ENCODE results near the gene CDK12.
A peak's percentile ranks its signal among the peaks of the same experiment; 100 is the strongest.
"Not testable (repeated sequence)": the region's sequence is repeated elsewhere in the genome, so short reads cannot be mapped to it uniquely, and the experiment has no call there.

CDK12 gene

GRCh38 chr17:39461113-39461925 lies at the start of gene CDK12:
TSS of gene CDK12 (plus strand) at chr17:39461486. CDS start at chr17:39462072, 586 bp downstream.
- peak; percentile 96 for FAIRE-seq

- FAIRE-seq, result no peak
These were observed 45.1 kb upstream of the CDK12 start for GRCh38 chr17:39416141-39416540.

DNA sequence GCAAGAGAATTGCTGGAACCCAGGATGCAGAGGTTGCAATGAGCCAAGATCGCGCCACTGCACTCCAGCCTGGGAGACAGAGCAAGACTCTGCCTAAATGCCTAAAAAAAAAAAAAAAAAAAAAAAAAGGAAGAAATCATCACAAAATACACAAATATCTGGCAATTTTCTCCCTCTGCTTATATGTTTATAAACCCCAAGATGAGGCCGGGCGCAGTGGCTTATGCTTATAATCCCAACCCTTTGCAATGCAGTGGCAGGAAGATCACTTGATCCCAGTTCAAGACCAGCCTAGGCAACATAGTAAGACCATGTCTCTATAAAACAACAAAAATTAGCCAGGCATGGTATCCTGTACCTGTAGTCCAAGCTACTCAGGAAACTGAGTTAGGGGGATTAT lies 31.7 kb upstream of the CDK12 start:
- no peak for FAIRE-seq

DNA sequence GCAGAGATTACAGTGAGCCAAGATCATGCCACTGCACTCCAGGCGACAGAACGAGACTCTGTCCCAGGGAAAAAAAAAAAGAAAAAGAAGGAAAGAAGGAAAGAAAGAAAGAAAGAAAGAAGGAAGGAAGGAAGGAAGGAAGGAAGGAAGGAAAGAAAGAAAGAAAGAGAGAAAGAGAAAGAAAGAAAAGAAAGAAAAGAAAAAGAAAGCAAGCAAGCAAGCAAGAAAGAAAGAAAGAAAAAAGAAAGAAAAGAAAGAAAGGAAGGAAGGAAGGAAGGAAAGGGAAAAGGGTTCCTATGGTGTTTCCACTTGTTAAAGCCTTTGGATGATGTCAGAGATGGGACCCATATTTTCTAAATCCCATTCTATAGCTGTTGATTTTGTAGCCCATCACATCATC lies 21.4 kb upstream of the CDK12 start:
- not testable (repeated sequence) for FAIRE-seq

DNA sequence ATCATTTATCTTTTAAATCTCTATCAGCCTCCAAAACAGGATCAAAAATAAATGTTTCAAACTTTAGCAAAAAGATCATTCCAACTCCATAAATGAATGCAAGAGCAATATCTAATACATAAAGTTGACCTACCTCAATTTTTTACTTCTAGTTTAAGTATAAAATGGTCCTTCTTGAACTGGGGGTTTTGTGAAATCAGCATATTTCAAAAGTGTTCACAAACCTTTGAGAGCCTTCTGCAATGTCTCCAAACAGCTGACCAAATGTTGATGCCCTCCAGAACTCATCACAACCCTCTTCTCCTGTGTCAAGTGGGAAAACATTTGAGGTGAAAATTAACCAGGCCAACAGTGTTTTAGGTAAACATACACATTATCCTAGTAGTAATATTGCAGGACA lies 18.0 kb upstream of the CDK12 start:
- no peak for FAIRE-seq

- FAIRE-seq, result no peak
These were observed 13.7 kb upstream of the CDK12 start for GRCh38 chr17:39447561-39447960.

GRCh38 chr17:39450051-39450450 lies 11.2 kb upstream of the CDK12 start:
- FAIRE-seq, result no peak

DNA sequence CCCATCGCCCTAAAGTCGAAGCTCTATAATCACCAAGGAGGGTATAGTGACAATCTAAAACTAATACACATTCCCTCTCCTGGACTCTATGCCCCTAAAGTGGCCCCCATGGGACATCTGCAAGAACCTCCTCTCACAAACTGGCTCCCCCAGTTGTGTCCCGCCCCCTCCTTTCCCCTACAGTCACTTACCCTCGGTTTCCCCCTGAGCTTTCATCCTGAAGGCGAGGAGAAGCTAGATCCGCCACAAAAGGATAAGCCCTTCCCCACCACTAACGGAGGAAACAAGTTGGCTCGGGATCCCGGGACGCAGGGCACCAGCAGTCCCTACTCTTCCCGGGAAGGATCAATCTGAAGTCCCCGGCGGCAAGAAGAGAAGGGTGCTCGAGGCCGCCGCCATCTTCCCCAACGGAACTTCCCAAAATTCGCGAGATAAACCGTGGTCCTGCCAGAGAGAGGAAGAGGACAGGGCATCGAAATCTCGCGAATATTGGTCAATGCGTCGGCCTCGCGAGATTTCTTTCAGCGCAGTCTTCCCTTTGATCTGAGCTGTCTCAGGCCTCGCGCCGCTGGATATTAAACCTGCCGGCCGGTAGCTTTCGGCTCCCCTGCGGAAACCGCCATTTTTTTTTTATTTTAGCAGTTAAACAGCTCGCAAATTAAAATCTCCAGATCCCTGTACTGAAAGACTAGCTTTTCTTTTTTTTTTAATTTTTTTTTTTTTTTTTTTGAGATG lies 10.3 kb upstream of the CDK12 start, which contains the start of gene MED1:
Gene MED1 (minus strand): TSS at position 417 of the 735 bp plus-strand sequence. CDS start 201 bp downstream, at position 216.
- peak; percentile 81 for FAIRE-seq

DNA sequence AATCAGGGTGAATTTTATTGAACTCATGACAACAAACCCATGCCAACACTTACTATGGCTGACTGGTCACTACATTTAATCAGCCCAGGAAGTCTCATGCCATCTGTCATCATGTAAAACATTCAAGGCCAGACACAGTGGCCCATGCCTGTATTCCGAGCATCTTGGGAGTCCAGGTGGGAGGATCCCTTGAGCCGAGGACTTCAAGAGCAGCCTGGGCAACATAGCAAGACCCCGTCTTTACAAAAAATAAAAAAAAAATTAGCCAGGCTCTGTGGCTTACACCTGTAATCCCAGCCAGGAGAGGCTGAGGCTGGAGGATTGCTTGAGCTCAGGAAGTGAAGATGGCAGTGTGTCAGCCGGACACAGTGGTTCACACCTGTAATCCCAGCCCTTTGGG lies 5.4 kb upstream of the CDK12 start:
- no peak for FAIRE-seq

GRCh38 chr17:39461926-39462569 lies 762 bp downstream of the CDK12 start:
- FAIRE-seq, result no peak

DNA sequence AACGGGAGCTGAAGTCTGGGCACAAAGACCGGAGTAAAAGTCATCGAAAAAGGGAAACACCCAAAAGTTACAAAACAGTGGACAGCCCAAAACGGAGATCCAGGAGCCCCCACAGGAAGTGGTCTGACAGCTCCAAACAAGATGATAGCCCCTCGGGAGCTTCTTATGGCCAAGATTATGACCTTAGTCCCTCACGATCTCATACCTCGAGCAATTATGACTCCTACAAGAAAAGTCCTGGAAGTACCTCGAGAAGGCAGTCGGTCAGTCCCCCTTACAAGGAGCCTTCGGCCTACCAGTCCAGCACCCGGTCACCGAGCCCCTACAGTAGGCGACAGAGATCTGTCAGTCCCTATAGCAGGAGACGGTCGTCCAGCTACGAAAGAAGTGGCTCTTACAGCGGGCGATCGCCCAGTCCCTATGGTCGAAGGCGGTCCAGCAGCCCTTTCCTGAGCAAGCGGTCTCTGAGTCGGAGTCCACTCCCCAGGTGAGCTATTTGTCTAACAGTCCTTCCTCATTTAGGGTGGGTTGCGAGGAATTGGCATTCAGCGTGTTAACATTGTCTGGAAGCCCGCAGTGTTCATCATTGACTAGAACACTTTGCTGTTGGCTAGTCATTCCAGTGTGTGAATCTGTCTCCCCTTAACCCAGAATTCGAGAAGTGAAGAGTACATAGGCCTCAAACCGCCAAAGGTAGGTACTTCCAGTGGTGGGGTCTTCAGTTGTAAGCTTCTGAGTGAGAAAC lies 1.5 kb downstream of the CDK12 start:
- FAIRE-seq, result no peak

DNA sequence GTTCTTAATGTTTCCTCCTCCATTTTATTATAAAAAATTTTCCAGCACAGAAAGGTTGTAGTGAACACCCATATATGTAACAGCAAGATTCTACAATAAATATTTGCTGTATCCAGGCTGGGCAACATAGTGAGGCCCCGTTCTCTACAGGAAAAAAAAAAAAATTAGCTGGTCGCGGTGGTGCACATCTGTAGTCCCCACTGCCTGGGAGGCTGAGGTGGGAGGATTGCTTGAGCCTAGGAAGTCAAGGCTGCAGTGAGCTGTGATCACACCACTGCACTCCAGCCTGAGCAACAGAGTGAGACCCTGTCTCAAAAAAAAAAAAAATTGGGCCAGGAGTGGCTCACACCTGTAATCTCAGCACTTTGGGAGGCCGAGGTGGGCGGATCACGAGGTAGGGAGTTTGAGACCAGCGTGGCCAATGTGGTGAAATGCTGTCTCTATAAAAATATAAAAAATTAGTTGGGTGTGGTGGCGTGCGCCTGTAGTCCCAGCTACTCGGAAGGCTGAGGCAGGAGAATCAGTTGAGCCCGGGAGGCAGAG lies 3.4 kb downstream of the CDK12 start:
- FAIRE-seq, result not testable (repeated sequence)

DNA sequence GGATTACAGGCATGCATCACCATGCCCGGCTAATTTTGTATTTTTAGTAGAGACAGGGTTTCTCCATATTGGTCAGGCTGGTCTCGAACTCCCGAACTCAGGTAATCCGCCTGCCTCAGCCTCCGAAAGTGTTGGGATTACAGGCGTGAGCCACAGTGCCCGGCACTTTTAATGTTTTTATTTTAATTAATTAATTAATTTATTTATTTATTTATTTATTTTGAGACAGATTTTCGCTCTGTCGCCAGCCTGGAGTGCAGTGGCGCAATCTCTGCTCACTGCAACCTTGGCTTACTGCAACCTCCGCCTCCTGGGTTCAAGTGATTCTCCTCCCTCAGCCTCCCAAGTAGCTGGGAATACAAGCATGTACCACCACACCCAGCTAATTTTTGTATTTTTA lies 7.3 kb downstream of the CDK12 start:
- FAIRE-seq, result not testable (repeated sequence)

- no peak for FAIRE-seq
These were observed 12.0 kb downstream of the CDK12 start for GRCh38 chr17:39473310-39473709.

GRCh38 chr17:39479631-39480030 lies 18.3 kb downstream of the CDK12 start:
- FAIRE-seq, result not testable (repeated sequence)

DNA sequence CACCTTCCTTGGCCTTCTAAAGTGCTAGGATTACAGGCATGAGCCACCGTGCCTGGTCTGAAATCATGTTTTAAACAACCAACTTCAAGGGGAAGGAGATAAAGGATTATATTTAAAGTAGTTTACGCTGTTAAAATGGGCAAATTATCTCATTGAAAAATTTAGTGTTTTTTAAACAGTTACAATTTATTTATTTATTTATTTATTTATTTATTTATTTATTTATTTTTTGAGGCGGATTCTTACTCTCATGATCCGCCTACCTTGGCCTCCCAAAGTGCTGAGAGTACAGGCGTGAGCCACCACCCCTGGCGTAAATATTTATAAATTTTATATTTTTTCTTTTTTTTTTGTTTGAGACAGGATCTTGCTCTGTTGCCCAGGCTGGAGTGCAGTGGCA lies 22.2 kb downstream of the CDK12 start:
- FAIRE-seq, result no peak

GRCh38 chr17:39484178-39484577 lies 22.9 kb downstream of the CDK12 start:
- FAIRE-seq, result no peak

DNA sequence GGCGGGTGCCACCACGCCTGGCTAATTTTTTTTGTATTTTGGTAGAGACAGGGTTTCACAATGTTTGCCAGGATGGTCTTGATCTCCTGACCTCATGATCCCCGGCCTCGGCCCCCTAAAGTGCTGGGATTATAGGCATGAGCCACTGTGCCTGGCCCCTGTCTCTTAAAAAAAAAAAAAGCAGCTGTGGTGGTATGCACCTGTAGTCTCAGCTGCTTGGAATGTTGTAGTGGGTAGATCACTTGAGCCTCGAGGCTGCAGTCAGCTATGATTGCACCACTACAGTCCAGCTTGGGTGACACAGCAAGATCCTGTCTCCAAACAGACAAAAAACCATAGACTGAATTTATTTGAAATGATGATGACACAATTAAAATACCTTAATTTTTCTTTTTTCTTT lies 24.3 kb downstream of the CDK12 start:
- no peak for FAIRE-seq

GRCh38 chr17:39486242-39486641 lies 25.0 kb downstream of the CDK12 start:
- FAIRE-seq, result no peak

DNA sequence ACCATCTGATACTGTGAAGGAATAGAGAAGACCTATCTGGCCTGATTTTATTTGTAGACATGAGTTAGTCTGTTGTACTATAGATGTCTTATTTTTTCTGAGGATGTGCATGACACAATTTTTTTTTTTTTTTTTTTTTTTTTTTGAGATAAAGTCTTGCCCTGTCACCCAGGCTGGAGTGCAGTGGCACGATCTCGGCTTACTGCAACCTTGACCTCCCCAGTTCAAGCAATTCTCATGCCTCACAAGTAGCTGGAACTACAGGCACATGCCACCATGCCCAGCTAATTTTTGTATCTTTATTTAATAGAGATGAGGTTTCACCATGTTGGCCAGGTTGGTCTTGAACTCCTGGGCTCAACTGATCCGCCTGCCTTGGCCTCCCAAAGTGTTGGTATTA lies 26.2 kb downstream of the CDK12 start:
- FAIRE-seq, result not testable (repeated sequence)

GRCh38 chr17:39487946-39488345 lies 26.7 kb downstream of the CDK12 start:
- no peak for FAIRE-seq

- FAIRE-seq, result not testable (repeated sequence)
These were observed 35.6 kb downstream of the CDK12 start for GRCh38 chr17:39496921-39497320.

All from endometrium (tissue), 2 donors.